IMR-90 (cell line): ENCODE data around the gene DCAF15.

Experiments used
- BHLHE40 ChIP-seq: fragments of 150-350 bp; IDR thresholded peaks from 2 replicates; pipeline ENCODE4 v1.6.1; 2016; ENCODE audit warnings: mild to moderate bottlenecking, low read depth, low read length
- CEBPB ChIP-seq: IDR thresholded peaks from 2 replicates; pipeline ENCODE4 v1.6.1; 2012; ENCODE audit warnings: low read depth, low read length, improper control_type of control experiment
- ELK1 ChIP-seq: fragments of 150-350 bp; IDR thresholded peaks from 2 replicates; pipeline ENCODE4 v1.6.1; 2016; ENCODE audit warnings: low read depth, mild to moderate bottlenecking, low read length, moderate library complexity, borderline replicate concordance
- MAZ ChIP-seq: IDR thresholded peaks from 2 replicates; pipeline ENCODE4 v1.6.1; 2012; ENCODE audit warnings: low read depth, mild to moderate bottlenecking, low read length, improper control_type of control experiment, moderate library complexity, borderline replicate concordance
- NFE2L2 ChIP-seq: fragments of 150-350 bp; IDR thresholded peaks from 2 replicates; pipeline ENCODE4 v1.6.1; 2016; ENCODE audit warnings: low read depth, mild to moderate bottlenecking, low read length
- POLR2A ChIP-seq: IDR thresholded peaks from 2 replicates; pipeline ENCODE4 v1.6.1; 2012; ENCODE audit warnings: mild to moderate bottlenecking, low read depth, low read length
- RFX5 ChIP-seq: IDR thresholded peaks from 2 replicates; pipeline ENCODE4 v1.8.0; 2012; ENCODE audit warnings: low read depth, mild to moderate bottlenecking, low read length, moderate library complexity
- TF ChIP-seq, protein P1 (sequence below): conservative IDR thresholded peaks from 2 replicates; pipeline ENCODE4 v1.5.1; 2012; ENCODE audit warnings: mild to moderate bottlenecking, low read depth, low read length, improper control_type of control experiment

DNA sequence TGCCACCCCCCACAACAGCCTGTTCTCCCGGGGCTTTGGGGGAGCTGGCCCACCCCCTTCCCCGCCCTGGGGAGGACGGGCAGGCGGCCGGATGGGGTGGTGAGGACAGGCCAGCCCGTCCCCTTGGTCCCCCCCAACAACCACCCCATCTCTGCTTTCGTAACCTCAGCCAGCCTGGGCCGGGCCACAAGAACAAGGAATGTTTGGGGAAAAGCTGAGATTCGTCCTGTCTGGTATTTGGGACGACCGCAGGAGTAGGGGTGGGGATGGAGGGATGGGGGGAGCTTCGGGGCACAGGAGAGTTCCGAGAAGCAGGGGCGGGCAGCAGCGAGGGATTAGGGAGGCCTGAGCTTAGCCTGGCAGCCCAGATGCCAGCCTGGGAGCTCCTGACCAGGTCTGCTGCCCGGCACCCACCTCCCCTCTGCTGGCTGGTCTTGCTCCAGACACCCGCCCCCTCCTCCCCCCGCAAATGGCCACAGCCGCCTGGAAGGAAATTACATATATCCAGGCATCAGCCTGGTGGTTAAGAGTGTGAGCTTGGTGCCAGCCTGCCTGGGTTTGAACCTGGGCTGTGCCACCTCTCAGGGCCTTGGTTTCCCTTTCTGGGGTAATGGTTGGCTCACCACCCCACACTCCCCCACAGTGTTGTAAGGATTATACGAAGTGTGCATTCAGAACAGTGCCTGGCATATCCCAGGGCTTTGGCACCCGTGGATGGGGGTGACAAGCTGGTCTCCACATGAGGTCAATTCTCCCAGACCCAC lies 13.8 kb upstream of the DCAF15 start, which contains the start of gene PODNL1:
- TF ChIP-seq, protein P1, sequence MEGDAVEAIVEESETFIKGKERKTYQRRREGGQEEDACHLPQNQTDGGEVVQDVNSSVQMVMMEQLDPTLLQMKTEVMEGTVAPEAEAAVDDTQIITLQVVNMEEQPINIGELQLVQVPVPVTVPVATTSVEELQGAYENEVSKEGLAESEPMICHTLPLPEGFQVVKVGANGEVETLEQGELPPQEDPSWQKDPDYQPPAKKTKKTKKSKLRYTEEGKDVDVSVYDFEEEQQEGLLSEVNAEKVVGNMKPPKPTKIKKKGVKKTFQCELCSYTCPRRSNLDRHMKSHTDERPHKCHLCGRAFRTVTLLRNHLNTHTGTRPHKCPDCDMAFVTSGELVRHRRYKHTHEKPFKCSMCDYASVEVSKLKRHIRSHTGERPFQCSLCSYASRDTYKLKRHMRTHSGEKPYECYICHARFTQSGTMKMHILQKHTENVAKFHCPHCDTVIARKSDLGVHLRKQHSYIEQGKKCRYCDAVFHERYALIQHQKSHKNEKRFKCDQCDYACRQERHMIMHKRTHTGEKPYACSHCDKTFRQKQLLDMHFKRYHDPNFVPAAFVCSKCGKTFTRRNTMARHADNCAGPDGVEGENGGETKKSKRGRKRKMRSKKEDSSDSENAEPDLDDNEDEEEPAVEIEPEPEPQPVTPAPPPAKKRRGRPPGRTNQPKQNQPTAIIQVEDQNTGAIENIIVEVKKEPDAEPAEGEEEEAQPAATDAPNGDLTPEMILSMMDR, result no peak
- TF ChIP-seq BHLHE40 (no peak), POLR2A (no peak), NFE2L2 (no peak), ELK1 (no peak), CEBPB (peak; percentile 61), MAZ (peak; percentile 52; the same call in 1 of the 2 replicates), RFX5 (no peak)
